WTC11 (cell line): ENCODE data around the gene KDSR. TPM values are rescaled to one million over a fixed set of nuclear protein-coding genes. Genes with fewer than 3 reads are reported as not detected.

Experiments
- ATAC-seq: fragments of 200-7000 bp; cut with Tn5 transposase; 2 replicates; pipeline ENCODE4 v1.10.0; 2021; ENCODE audit warnings: mild to moderate bottlenecking, moderate library complexity
- CTCF ChIA-PET: fragments of 300-600 bp; sonication (Branson Sonifier 250); formaldehyde crosslinking; loops from one replicate; lab custom pipeline; 2021; ENCODE audit warnings: antibody characterized with exemption; lab: Charles Lee
- POLR2A ChIA-PET: fragments of 350-600 bp; sonication (Branson Sonifier 250); formaldehyde crosslinking; loops from one replicate; lab custom pipeline; 2021; ENCODE audit warnings: antibody characterized with exemption; lab: Charles Lee
- DNase-seq: peaks from one replicate; pipeline ENCODE4 v3.0.0; 2021; ENCODE audit warnings: low spot score
- H3K27ac Mint-ChIP-seq: 2 replicates; pipeline ENCODE4 v1.8.0; 2021; ENCODE audit warnings: mixed read lengths
- H3K27me3 Mint-ChIP-seq: 2 replicates; pipeline ENCODE4 v1.8.0; 2021; ENCODE audit warnings: low read depth, mild to moderate bottlenecking, moderate library complexity, mixed read lengths
- H3K36me3 Mint-ChIP-seq: 2 replicates; pipeline ENCODE4 v1.8.0; 2021; ENCODE audit warnings: mixed read lengths
- H3K4me1 Mint-ChIP-seq: 2 replicates; pipeline ENCODE4 v1.8.0; 2022; ENCODE audit warnings: mixed read lengths
- H3K4me3 Mint-ChIP-seq: 2 replicates; pipeline ENCODE4 v1.8.0; 2021; ENCODE audit warnings: mild to moderate bottlenecking, moderate library complexity, mixed read lengths
- H3K9me3 Mint-ChIP-seq: 2 replicates; pipeline ENCODE4 v1.8.0; 2021; ENCODE audit warnings: mixed read lengths
- AFF4 ChIP-seq: sonication (generic); formaldehyde crosslinking; IDR thresholded peaks from 2 replicates; pipeline ENCODE4 v1.8.1; 2023; ENCODE audit warnings: mild to moderate bottlenecking, missing genetic modification reagents, borderline replicate concordance
- AR ChIP-seq: fragments of 250-450 bp; sonication (Bioruptor Pico); IDR thresholded peaks from 2 replicates; pipeline ENCODE4 v1.9.0; 2021; ENCODE audit warnings: mild to moderate bottlenecking
- MXD4 ChIP-seq: fragments of 250-450 bp; sonication (Bioruptor Pico); IDR thresholded peaks from 2 replicates; pipeline ENCODE4 v1.8.0; 2021; ENCODE audit warnings: mild to moderate bottlenecking, moderate library complexity, borderline replicate concordance
- NR1H2 ChIP-seq: sonication (generic); formaldehyde crosslinking; IDR thresholded peaks from 2 replicates; pipeline ENCODE4 v1.9.0; 2021; ENCODE audit warnings: mild to moderate bottlenecking, moderate library complexity, missing genetic modification reagents
- SMAD4 ChIP-seq: sonication (generic); formaldehyde crosslinking; IDR thresholded peaks from 2 replicates; pipeline ENCODE4 v1.8.0; 2022; ENCODE audit warnings: mild to moderate bottlenecking, missing genetic modification reagents
- SOX15 ChIP-seq: fragments of 250-450 bp; sonication (Bioruptor Pico); IDR thresholded peaks from 2 replicates; pipeline ENCODE4 v1.9.0; 2021; ENCODE audit warnings: mild to moderate bottlenecking
- USF1 ChIP-seq: sonication (generic); formaldehyde crosslinking; IDR thresholded peaks from 2 replicates; pipeline ENCODE4 v1.8.0; 2022; ENCODE audit warnings: mild to moderate bottlenecking, missing genetic modification reagents
- ZNF281 ChIP-seq: sonication (generic); formaldehyde crosslinking; IDR thresholded peaks from 2 replicates; pipeline ENCODE4 v1.8.0; 2023; ENCODE audit warnings: mild to moderate bottlenecking, missing genetic modification reagents
- ZNF317 ChIP-seq: sonication (generic); formaldehyde crosslinking; IDR thresholded peaks from 2 replicates; pipeline ENCODE4 v1.8.1; 2023; ENCODE audit warnings: low read depth, mild to moderate bottlenecking, moderate library complexity, missing genetic modification reagents, borderline replicate concordance
- total RNA-seq: library from RNA; stranded (reverse); gene quantifications from 3 replicates; pipeline ENCODE4 v1.2.3, GENCODE V29; 2021

Gene KDSR
- total RNA-seq, 1 experiment from 2014 or later: 51.8 TPM

GRCh38 chr18:63306819-63307550 is 60.0 kb downstream of the KDSR start:
- Mint-ChIP-seq H3K36me3 (no peaks in the 10 kb centered on the region), H3K27me3 (no peaks in the 10 kb centered on the region; the same call in 1 of the 2 replicates), H3K27ac (no peak overlapping the region), H3K9me3 (no peaks in the 10 kb centered on the region), H3K4me1 (no peaks in the 10 kb centered on the region), H3K4me3 (no peak overlapping the region)
- DNase-seq (no peak), ATAC-seq (no peak)
- POLR2A ChIA-PET: interaction anchor here (0.6 kb wide), 1 partner anchor 105 kb away, joined by 3 read pairs; no protein-coding TSS in a partner anchor
- CTCF ChIA-PET: interaction anchor here (0.7 to 1.3 kb wide), 6 partner anchors 11 to 291 kb away, joined by 3 to 7 read pairs (median 3); no protein-coding TSS in a partner anchor
- no peak for TF ChIP-seq AFF4 (CRISPR knock-in tag)
- no peak for TF ChIP-seq SMAD4 (CRISPR knock-in tag)
- no peak for TF ChIP-seq USF1 (CRISPR knock-in tag)
- no peak for TF ChIP-seq NR1H2

- ATAC-seq: no peak
- TF ChIP-seq ZNF317 (no peak), MXD4 (no peak), SOX15 (CRISPR knock-in tag) (no peak)
These were observed 60.8 kb downstream of the KDSR start for GRCh38 chr18:63306249-63306648.

GRCh38 chr18:63303547-63303946 is 63.5 kb downstream of the KDSR start:
- TF ChIP-seq ZNF281 (CRISPR knock-in tag): no peak
- TF ChIP-seq AR: no peak
- no peak overlapping the region for H3K27ac Mint-ChIP-seq

More at GRCh38 chr18:63306249-63306648, 60.8 kb downstream of the KDSR start:
- ChIA-PET POLR2A (no interaction called here), CTCF (interaction anchor here (0.9 to 1.2 kb wide), 2 partner anchors 12 to 144 kb away, joined by 3 to 4 read pairs; no protein-coding TSS in a partner anchor)
- Mint-ChIP-seq H3K4me1 (no peaks in the 10 kb centered on the region), H3K27me3 (no peaks in the 10 kb centered on the region; the same call in 1 of the 2 replicates), H3K9me3 (no peaks in the 10 kb centered on the region), H3K27ac (no peak overlapping the region), H3K4me3 (no peak overlapping the region), H3K36me3 (no peaks in the 10 kb centered on the region)
- DNase-seq: no peak

More at GRCh38 chr18:63303547-63303946, 63.5 kb downstream of the KDSR start:
- Mint-ChIP-seq H3K27me3 (no peaks in the 10 kb centered on the region; the same call in 1 of the 2 replicates), H3K36me3 (no peaks in the 10 kb centered on the region), H3K9me3 (no peaks in the 10 kb centered on the region), H3K4me3 (no peak overlapping the region), H3K4me1 (peaks cover 14% of the 10 kb centered on the region)
- no peak for DNase-seq
- CTCF ChIA-PET: no interaction called here
- no peak for ATAC-seq
- POLR2A ChIA-PET: no interaction called here
